HG03342 (cell line): ENCODE data around the gene DNMBP.
"Not testable (repeated sequence)": the region's sequence is repeated elsewhere in the genome, so short reads cannot be mapped to it uniquely, and the experiment has no call there.

Source experiments
- ATAC-seq: cut with Tn5 transposase; IDR thresholded peaks from one replicate; pipeline ENCODE4 v1.9.1; 2021; ENCODE audit warnings: mild to moderate bottlenecking, moderate library complexity; ENCODE audit not compliant: unreplicated experiment

Gene DNMBP

DNA sequence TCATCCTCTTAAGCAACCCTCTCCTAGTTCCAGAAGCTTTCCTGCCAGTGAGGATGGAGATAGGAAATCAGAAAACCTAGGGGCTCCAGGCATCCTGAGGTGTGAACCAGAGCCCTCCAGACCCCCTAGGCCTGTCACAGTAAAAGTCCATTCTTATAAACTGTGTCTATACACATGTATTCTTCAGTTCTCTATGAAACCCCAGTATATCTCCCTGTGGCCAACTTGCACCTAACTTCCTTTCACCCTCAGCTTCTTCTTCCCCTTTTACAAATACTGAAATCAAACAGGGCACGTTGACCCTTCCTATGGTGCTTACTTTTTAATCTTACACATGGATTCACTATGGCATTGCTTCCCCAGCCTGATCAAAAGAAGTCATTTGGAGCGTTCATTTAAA lies 168.9 kb downstream of the DNMBP start:
- not testable (repeated sequence) for ATAC-seq

DNA sequence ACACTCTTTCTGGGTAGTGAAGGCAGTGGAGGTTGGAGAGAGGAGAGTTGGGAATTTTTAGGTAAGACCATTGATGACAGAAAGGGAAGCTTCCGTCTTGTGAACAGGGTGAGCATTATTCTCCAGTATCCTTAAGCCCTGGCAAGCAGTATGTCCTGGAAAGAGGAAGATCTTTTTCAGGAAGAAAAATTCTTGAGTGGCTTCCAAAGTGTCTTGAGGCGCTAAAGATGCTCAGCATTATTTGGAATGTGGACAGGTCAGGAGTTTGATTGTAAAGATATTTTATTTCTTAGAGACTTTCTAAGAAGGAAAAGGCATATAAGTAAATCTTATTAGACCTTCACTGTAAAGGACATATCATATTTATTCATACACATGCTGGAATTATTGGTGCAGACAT lies 173.0 kb downstream of the DNMBP start:
- ATAC-seq, result no peak

DNA sequence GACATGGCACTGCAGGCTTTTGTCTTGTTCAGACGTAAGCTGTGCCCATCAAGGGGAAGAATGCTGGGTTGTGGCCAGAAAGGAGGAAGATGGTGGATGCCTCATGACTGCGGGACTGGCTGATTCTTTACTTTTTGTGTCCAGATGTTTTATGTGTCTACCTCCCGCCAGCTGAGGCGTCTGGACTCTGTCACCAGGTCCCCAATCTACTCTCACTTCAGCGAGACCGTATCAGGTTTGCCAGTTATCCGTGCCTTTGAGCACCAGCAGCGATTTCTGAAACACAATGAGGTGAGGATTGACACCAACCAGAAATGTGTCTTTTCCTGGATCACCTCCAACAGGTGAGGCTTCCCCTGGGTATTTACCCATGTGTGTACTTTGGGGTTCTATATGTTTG lies 173.8 kb downstream of the DNMBP start:
- ATAC-seq, result no peak

DNA sequence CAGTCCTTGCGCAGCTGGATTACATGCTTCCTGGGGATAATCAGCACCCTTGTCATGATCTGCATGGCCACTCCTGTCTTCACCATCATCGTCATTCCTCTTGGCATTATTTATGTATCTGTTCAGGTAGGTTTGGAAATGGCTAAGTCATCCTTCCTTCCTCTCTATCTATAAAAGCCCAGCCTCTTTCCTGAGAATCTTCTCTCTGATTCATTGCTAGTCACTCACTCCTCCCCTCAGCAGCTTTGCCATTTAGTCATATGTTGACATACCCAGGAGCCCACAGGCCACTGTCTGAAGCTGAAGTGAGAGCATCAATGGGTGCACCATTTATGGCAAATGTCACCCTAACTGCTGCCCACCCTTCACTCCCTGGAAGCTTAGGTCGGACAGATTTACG lies 175.3 kb downstream of the DNMBP start:
- no peak for ATAC-seq

DNA sequence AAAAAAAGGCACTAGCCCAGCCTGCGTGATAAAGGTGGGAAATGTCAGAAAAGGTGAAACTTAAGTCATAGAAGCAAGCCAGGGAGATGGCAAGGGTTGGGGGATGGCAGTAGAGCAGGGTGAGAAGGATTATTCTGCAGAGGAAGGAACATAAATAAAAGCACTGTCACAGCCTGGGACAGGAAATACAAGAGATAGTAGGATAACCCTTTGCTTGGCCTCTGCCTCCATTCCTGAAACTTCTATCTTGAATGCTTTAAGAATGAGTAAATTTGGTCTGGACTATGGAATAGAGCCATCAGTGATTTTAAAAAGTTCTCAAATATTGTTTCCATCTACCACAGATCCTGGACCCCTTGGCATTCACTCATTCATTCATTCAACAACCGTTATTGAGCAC lies 177.3 kb downstream of the DNMBP start:
- no peak for ATAC-seq

- ATAC-seq, result no peak
Observed at GRCh38 chr10:99828464-99828863, 181.3 kb downstream of the DNMBP start.

- ATAC-seq, result no peak
Observed at GRCh38 chr10:99827936-99828335, 181.8 kb downstream of the DNMBP start.
